ENCODE data around the gene SCAMP1. TPM values are rescaled to one million over a fixed set of nuclear protein-coding genes. Genes with fewer than 3 reads are reported as not detected.

The SCAMP1 gene
- polyA plus RNA-seq, 3 donors = 5.4 to 52.4 (median 47.8) TPM

- Histone ChIP-seq H3K4me3 (replicated peaks in 1 of 3; ENCODE audit: low read depth in 2 of 3, low read length in 3 of 3) (no peak overlapping the region), H4K20me1 (ENCODE audit: insufficient read depth, low read length) (peaks cover 43% of the 10 kb centered on the region), H3K9me3 (replicated peaks in 1 of 2; ENCODE audit: control insufficient read depth in 1 of 2, insufficient read depth in 1 of 2, low read length in 2 of 2) (no peaks in the 10 kb centered on the region), H3K4me1 (ENCODE audit: control insufficient read depth in 1 of 2, insufficient read depth in 2 of 2, low read length in 2 of 2) (peaks cover 13 to 24% of the 10 kb centered on the region in 2 donors), H3K4me2 (replicated peaks; ENCODE audit: extremely low read depth, low read length, poor library complexity, severe bottlenecking) (no peak overlapping the region), H3K79me2 (ENCODE audit: insufficient read depth, low read length) (peaks cover 89% of the 10 kb centered on the region), H3K9ac (ENCODE audit: insufficient read depth, low read length, poor library complexity, severe bottlenecking) (no peak overlapping the region), H3K27me3 (ENCODE audit: control insufficient read depth in 2 of 2, insufficient read depth in 2 of 2, low read length in 2 of 2) (no peaks in the 10 kb centered on the region), H3K36me3 (replicated peaks in 1 of 2; ENCODE audit: control insufficient read depth in 1 of 2, insufficient read depth in 2 of 2, low read length in 2 of 2) (no peaks in the 10 kb centered on the region), H3K27ac (ENCODE audit: low read depth in 1 of 2, low read length in 2 of 2) (no peak overlapping the region), H2AFZ (ENCODE audit: insufficient read depth, low read depth, low read length, poor library complexity, severe bottlenecking) (no peak overlapping the region)
- Mint-ChIP-seq H3K27me3 (ENCODE audit: low read depth in 3 of 3) (peaks cover 0 to 2% (median 0%) of the 10 kb centered on the region in 3 donors), H3K27ac (no peak overlapping the region), H3K9me3 (no peaks in the 10 kb centered on the region), H3K4me3 (no peak overlapping the region), H3K4me1 (peaks cover 27% of the 10 kb centered on the region), H3K36me3 (no peaks in the 10 kb centered on the region)
- no CpG with 5 or more reads among the region's 1 CpG for WGBS (ENCODE audit: insufficient coverage)
- DNase-seq = no peak
- TF ChIP-seq CTCF (IDR thresholded peaks at IDR 0.05) = no peak
- intact Hi-C loops (cut with micrococcal nuclease) = loop anchor here in 1 of 2 donors (10.0 kb wide), 1 partner anchor 281 kb away; the partner anchor contains the start of gene LHFPL2
Measured at GRCh38 chr5:78364005-78364404, 3.6 kb downstream of the SCAMP1 start.

GRCh38 chr5:78367318-78367991 is 7.0 kb downstream of the SCAMP1 start:
- Histone ChIP-seq H3K9ac (ENCODE audit: insufficient read depth, low read length, poor library complexity, severe bottlenecking) (no peak overlapping the region), H3K36me3 (replicated peaks in 1 of 2; ENCODE audit: control insufficient read depth in 1 of 2, insufficient read depth in 2 of 2, low read length in 2 of 2) (no peaks in the 10 kb centered on the region), H4K20me1 (ENCODE audit: insufficient read depth, low read length) (peaks cover 61% of the 10 kb centered on the region), H3K4me3 (replicated peaks in 1 of 3; ENCODE audit: low read depth in 2 of 3, low read length in 3 of 3) (no peak overlapping the region), H3K9me3 (replicated peaks in 1 of 2; ENCODE audit: control insufficient read depth in 1 of 2, insufficient read depth in 1 of 2, low read length in 2 of 2) (no peaks in the 10 kb centered on the region), H3K4me1 (ENCODE audit: control insufficient read depth in 1 of 2, insufficient read depth in 2 of 2, low read length in 2 of 2) (no peaks in the 10 kb centered on the region), H3K27me3 (ENCODE audit: control insufficient read depth in 2 of 2, insufficient read depth in 2 of 2, low read length in 2 of 2) (no peaks in the 10 kb centered on the region), H2AFZ (ENCODE audit: insufficient read depth, low read depth, low read length, poor library complexity, severe bottlenecking) (no peak overlapping the region), H3K27ac (ENCODE audit: low read depth in 1 of 2, low read length in 2 of 2) (no peak overlapping the region), H3K79me2 (ENCODE audit: insufficient read depth, low read length) (peaks cover 95% of the 10 kb centered on the region), H3K4me2 (replicated peaks; ENCODE audit: extremely low read depth, low read length, poor library complexity, severe bottlenecking) (no peak overlapping the region)
- no peaks in the 10 kb centered on the region for H3K27me3 Mint-ChIP-seq (ENCODE audit: low read depth in 3 of 3)
- H3K36me3 Mint-ChIP-seq = no peaks in the 10 kb centered on the region
- no peaks in the 10 kb centered on the region for H3K9me3 Mint-ChIP-seq
- no peak for TF ChIP-seq CTCF (IDR thresholded peaks at IDR 0.05)
- peak overlapping the region in 1 of 7 donors; percentile 62 for H3K27ac Mint-ChIP-seq
- intact Hi-C loops (cut with micrococcal nuclease) = loop anchor here in 1 of 2 donors (10.0 kb wide), 1 partner anchor 277 kb away; the partner anchor contains the start of gene LHFPL2
- WGBS (ENCODE audit: insufficient coverage) = 92% methylated on average over 5 of the region's 6 CpGs
- no peak for DNase-seq
- peaks cover 6% of the 10 kb centered on the region for H3K4me1 Mint-ChIP-seq
- H3K4me3 Mint-ChIP-seq = no peak overlapping the region

Measured in CD14-positive monocyte (primary cell).